Measurements from ENCODE around the gene SLC10A7.

SLC10A7 gene

GRCh38 chr4:146428298-146428697, 93.4 kb downstream of the SLC10A7 start:
- H3K27me3 Mint-ChIP-seq (ENCODE audit: low read depth), result no peaks in the 10 kb centered on the region
- TF ChIP-seq, protein P1, sequence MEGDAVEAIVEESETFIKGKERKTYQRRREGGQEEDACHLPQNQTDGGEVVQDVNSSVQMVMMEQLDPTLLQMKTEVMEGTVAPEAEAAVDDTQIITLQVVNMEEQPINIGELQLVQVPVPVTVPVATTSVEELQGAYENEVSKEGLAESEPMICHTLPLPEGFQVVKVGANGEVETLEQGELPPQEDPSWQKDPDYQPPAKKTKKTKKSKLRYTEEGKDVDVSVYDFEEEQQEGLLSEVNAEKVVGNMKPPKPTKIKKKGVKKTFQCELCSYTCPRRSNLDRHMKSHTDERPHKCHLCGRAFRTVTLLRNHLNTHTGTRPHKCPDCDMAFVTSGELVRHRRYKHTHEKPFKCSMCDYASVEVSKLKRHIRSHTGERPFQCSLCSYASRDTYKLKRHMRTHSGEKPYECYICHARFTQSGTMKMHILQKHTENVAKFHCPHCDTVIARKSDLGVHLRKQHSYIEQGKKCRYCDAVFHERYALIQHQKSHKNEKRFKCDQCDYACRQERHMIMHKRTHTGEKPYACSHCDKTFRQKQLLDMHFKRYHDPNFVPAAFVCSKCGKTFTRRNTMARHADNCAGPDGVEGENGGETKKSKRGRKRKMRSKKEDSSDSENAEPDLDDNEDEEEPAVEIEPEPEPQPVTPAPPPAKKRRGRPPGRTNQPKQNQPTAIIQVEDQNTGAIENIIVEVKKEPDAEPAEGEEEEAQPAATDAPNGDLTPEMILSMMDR (IDR thresholded peaks at IDR 0.05; ENCODE audit: unreplicated experiment in 3 of 3), result no peak
- H3K36me3 Mint-ChIP-seq (ENCODE audit: low read depth), result no peaks in the 10 kb centered on the region

DNA sequence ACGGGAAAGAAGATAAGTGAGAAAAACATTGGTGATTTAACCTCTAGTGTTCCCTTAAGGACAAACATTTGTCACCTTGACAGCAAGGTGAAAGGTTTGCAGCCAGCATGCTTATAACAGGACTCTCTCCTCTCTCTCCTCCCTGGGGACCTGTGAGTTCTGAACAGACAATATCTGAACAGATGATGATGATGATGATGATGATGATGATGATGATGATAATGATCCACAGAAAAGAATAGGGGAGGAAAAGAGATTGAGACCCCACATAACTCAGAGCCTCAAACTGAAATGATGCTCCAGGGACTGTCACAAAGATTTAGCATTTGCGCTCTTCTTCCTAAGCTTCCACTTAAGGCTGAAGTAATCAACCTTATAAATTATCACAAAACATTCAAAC, 103.9 kb downstream of the SLC10A7 start:
- H3K27me3 Mint-ChIP-seq (ENCODE audit: low read depth), result no peaks in the 10 kb centered on the region
- TF ChIP-seq, protein P1 (IDR thresholded peaks at IDR 0.05; ENCODE audit: unreplicated experiment in 3 of 3), result no peak
- no peaks in the 10 kb centered on the region for H3K9me3 Mint-ChIP-seq
- no peak overlapping the region for H3K4me3 Mint-ChIP-seq
- no peaks in the 10 kb centered on the region for H3K4me1 Mint-ChIP-seq
- H3K27ac Mint-ChIP-seq, result no peak overlapping the region
- H3K36me3 Mint-ChIP-seq (ENCODE audit: low read depth), result no peaks in the 10 kb centered on the region

More at GRCh38 chr4:146428298-146428697, 93.4 kb downstream of the SLC10A7 start:
- Mint-ChIP-seq H3K4me1 (no peaks in the 10 kb centered on the region), H3K4me3 (no peak overlapping the region), H3K27ac (no peak overlapping the region), H3K9me3 (no peaks in the 10 kb centered on the region)

- H3K27me3 Mint-ChIP-seq (ENCODE audit: low read depth), result no peaks in the 10 kb centered on the region
- TF ChIP-seq, protein P1 (IDR thresholded peaks at IDR 0.05; ENCODE audit: unreplicated experiment in 3 of 3), result no peak
- no peaks in the 10 kb centered on the region for H3K36me3 Mint-ChIP-seq (ENCODE audit: low read depth)
- no peak overlapping the region for H3K4me3 Mint-ChIP-seq
- H3K9me3 Mint-ChIP-seq, result no peaks in the 10 kb centered on the region
- no peak overlapping the region for H3K27ac Mint-ChIP-seq
- no peaks in the 10 kb centered on the region for H3K4me1 Mint-ChIP-seq
Observed at GRCh38 chr4:146415829-146416228, 105.9 kb downstream of the SLC10A7 start.

DNA sequence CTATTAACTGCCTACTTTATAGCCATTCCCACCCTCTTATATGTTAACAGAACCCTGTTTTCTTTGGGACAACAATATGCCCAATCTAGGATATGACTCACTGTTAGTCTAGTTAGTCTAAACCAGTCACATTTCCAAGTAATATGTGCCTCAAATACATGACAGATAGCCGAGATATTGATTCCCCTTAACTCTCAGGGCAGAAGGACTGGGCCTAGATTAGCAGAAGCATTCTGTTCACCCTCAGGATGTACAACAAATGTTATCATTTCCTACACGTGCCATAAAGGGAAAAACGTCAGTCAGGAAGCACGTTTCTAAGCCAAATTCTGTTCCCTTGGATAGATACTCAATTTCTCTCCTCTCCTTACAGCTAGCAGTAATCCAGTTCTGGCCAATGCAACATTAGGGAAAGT, 114.1 kb downstream of the SLC10A7 start:
- Mint-ChIP-seq H3K4me3 (no peak overlapping the region), H3K36me3 (ENCODE audit: low read depth) (no peaks in the 10 kb centered on the region), H3K27me3 (ENCODE audit: low read depth) (no peaks in the 10 kb centered on the region), H3K9me3 (no peaks in the 10 kb centered on the region), H3K27ac (no peak overlapping the region), H3K4me1 (no peaks in the 10 kb centered on the region)
- TF ChIP-seq, protein P1 (IDR thresholded peaks at IDR 0.05; ENCODE audit: unreplicated experiment in 3 of 3), result no peak

- Mint-ChIP-seq H3K27me3 (ENCODE audit: low read depth) (no peaks in the 10 kb centered on the region), H3K4me1 (no peaks in the 10 kb centered on the region), H3K4me3 (no peak overlapping the region), H3K27ac (no peak overlapping the region), H3K36me3 (ENCODE audit: low read depth) (no peaks in the 10 kb centered on the region), H3K9me3 (no peaks in the 10 kb centered on the region)
- TF ChIP-seq, protein P1 (IDR thresholded peaks at IDR 0.05; ENCODE audit: unreplicated experiment in 3 of 3), result no peak
Observed at GRCh38 chr4:146407257-146407656, 114.5 kb downstream of the SLC10A7 start.

DNA sequence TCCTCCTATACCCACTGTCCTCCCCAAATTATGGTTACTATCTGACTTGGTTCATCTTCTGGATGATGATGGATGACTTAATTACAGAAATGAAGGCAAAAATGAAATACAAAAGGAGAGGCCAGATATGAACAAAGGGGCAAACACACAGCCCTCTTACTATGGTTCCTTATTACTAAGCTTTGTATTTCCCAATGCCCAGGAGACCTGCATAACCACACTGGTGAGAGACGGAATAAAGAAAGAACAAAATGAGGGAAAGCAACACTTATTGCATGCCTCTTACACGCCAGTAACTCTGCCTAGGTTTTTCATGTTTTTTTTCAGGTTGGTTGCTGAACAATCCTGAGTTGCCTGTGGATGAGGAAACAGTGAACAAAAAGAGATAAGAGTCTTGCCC, 120.5 kb downstream of the SLC10A7 start:
- no peak overlapping the region for H3K27ac Mint-ChIP-seq
- no peaks in the 10 kb centered on the region for H3K27me3 Mint-ChIP-seq (ENCODE audit: low read depth)
- TF ChIP-seq, protein P1 (IDR thresholded peaks at IDR 0.05; ENCODE audit: unreplicated experiment in 3 of 3), result no peak
- H3K4me3 Mint-ChIP-seq, result no peak overlapping the region
- H3K36me3 Mint-ChIP-seq (ENCODE audit: low read depth), result no peaks in the 10 kb centered on the region
- no peaks in the 10 kb centered on the region for H3K4me1 Mint-ChIP-seq
- no peaks in the 10 kb centered on the region for H3K9me3 Mint-ChIP-seq

Measured in nephron (organoid).